B cell (primary cell): ENCODE measurements around the gene SDK2. TPM values are rescaled to one million over a fixed set of nuclear protein-coding genes. Genes with fewer than 3 reads are reported as not detected.

Source experiments
- ATAC-seq: fragments of 200-7000 bp; cut with Tn5 transposase; one replicate; pipeline ENCODE4 v1.10.0; 2021; ENCODE audit warnings: low read depth, mild to moderate bottlenecking, moderate number of reproducible peaks, moderate library complexity
- CTCF ChIA-PET: fragments of 350-600 bp; sonication (Branson Sonifier 250); formaldehyde crosslinking; loops from one replicate; lab custom pipeline; 2021; ENCODE audit warnings: antibody characterized with exemption, inconsistent platforms; lab: Charles Lee
- POLR2A ChIA-PET: fragments of 350-600 bp; sonication (Branson Sonifier 250); formaldehyde crosslinking; loops from one replicate; lab custom pipeline; 2021; ENCODE audit warnings: antibody characterized with exemption; lab: Charles Lee
- DNase-seq: peaks from one replicate; pipeline ENCODE4 v3.0.0; 2013
- H2AFZ ChIP-seq: 2 replicates; pipeline ENCODE4 v1.6.1; 2012; ENCODE audit warnings: mild to moderate bottlenecking, low read depth, low read length; ENCODE audit not compliant: insufficient read depth, poor library complexity, severe bottlenecking
- H3K27ac ChIP-seq, 2 donors: 1 replicate in 1 of 2; 2 replicates in 1 of 2; pipeline ENCODE4 v1.5.1; 2012 to 2013; ENCODE audit warnings: low read length in 2 of 2, mild to moderate bottlenecking in 2 of 2, moderate library complexity in 1 of 2
- H3K27me3 ChIP-seq, 4 experiments: fragments of 200-600 bp in 1 of 4; sonication (generic) in 1 of 4; replicated peaks in 1 of 4; 1 replicate in 2 of 4; 2 replicates in 2 of 4; pipeline versions ENCODE4 v1.6.1 to v1.7.0; 2013 to 2016; ENCODE audit warnings: low read length in 3 of 4, mild to moderate bottlenecking in 2 of 4, mixed read lengths in 1 of 4, moderate library complexity in 1 of 4; ENCODE audit not compliant: insufficient read depth in 4 of 4, control insufficient read depth in 3 of 4; ENCODE audit errors: control extremely low read depth in 1 of 4
- H3K36me3 ChIP-seq, 2 experiments: replicated peaks in 1 of 2; 1 replicate in 1 of 2; 2 replicates in 1 of 2; pipeline versions ENCODE4 v1.6.1 to v1.7.1; 2013; ENCODE audit warnings: low read length in 1 of 2; ENCODE audit not compliant: insufficient read depth in 2 of 2, control insufficient read depth in 1 of 2; ENCODE audit errors: control extremely low read depth in 1 of 2, extremely low read depth in 1 of 2
- H3K4me1 ChIP-seq, 2 donors: fragments of 200-600 bp in 1 of 2; sonication (generic) in 1 of 2; 1 replicate in 1 of 2; 2 replicates in 1 of 2; pipeline versions ENCODE4 v1.5.1 to v1.6.1; 2013 to 2017; ENCODE audit warnings: low read length in 2 of 2; ENCODE audit not compliant: control insufficient read depth in 2 of 2, insufficient read depth in 2 of 2
- H3K4me2 ChIP-seq: replicated peaks from 2 replicates; pipeline ENCODE3; 2012; ENCODE audit warnings: mild to moderate bottlenecking, low read depth, low read length; ENCODE audit not compliant: poor library complexity, severe bottlenecking
- H3K4me3 ChIP-seq, 5 experiments: fragments of 200-600 bp in 1 of 5; sonication (generic) in 1 of 5; 1 replicate in 3 of 5; 2 replicates in 2 of 5; pipeline versions ENCODE4 v1.5.1 to v1.7.0; 2011 to 2016; ENCODE audit warnings: low read length in 4 of 5, mild to moderate bottlenecking in 4 of 5, low read depth in 2 of 5, control low read depth in 1 of 5, moderate library complexity in 1 of 5; ENCODE audit not compliant: insufficient read depth in 1 of 5; ENCODE audit errors: control extremely low read depth in 1 of 5, extremely low read depth in 1 of 5
- H3K79me2 ChIP-seq: fragments of 200-600 bp; sonication (generic); one replicate; pipeline ENCODE4 v1.6.0; 2016; ENCODE audit warnings: low read length; ENCODE audit not compliant: control insufficient read depth, insufficient read depth
- H3K9ac ChIP-seq: fragments of 200-600 bp; sonication (generic); 2 replicates; pipeline ENCODE4 v1.6.1; 2017; ENCODE audit warnings: mild to moderate bottlenecking, low read length, moderate library complexity
- H3K9me3 ChIP-seq, 3 donors: one replicate each; pipeline versions ENCODE4 v1.6.1 to v1.7.1; 2013; ENCODE audit warnings: low read length in 2 of 3; ENCODE audit not compliant: control insufficient read depth in 2 of 3, insufficient read depth in 1 of 3; ENCODE audit errors: control extremely low read depth in 1 of 3
- H4K20me1 ChIP-seq: 2 replicates; pipeline ENCODE4 v1.6.0; 2012; ENCODE audit warnings: mild to moderate bottlenecking, low read length; ENCODE audit not compliant: insufficient read depth, control insufficient read depth, poor library complexity, severe bottlenecking
- H3K27ac Mint-ChIP-seq: one replicate; pipeline ENCODE4 v1.8.0; 2021; ENCODE audit warnings: mixed read lengths
- H3K27me3 Mint-ChIP-seq: one replicate; pipeline ENCODE4 v1.8.0; 2021; ENCODE audit warnings: mixed read lengths
- H3K4me1 Mint-ChIP-seq: one replicate; pipeline ENCODE4 v1.8.0; 2021; ENCODE audit warnings: mixed read lengths
- H3K4me3 Mint-ChIP-seq: one replicate; pipeline ENCODE4 v1.8.0; 2021; ENCODE audit warnings: mixed read lengths
- H3K9me3 Mint-ChIP-seq: one replicate; pipeline ENCODE4 v1.8.0; 2022; ENCODE audit warnings: mixed read lengths; ENCODE audit not compliant: insufficient read depth
- CTCF ChIP-seq: fragments of 200-600 bp; IDR thresholded peaks from one replicate; pipeline ENCODE4 v1.8.0; 2022; ENCODE audit warnings: antibody characterized with exemption, mild to moderate bottlenecking
- EZH2 ChIP-seq: IDR thresholded peaks from 2 replicates; pipeline ENCODE4 v1.6.1; 2012; ENCODE audit warnings: borderline replicate concordance, low read depth, mild to moderate bottlenecking, moderate library complexity, low read length; ENCODE audit not compliant: insufficient read depth, poor library complexity, severe bottlenecking
- WGBS: methylation state at CpG from one replicate; pipeline ENCODE4 v1.1.5; 2013; ENCODE audit warnings: missing lambda C conversion rate; ENCODE audit not compliant: insufficient coverage; 5-methylcytosine and 5-hydroxymethylcytosine counted together
- intact Hi-C: fragments of 100-400 bp; cut with micrococcal nuclease; formaldehyde crosslinking; loops from one replicate; pipeline ENCODE4 v1.10.0; 2022
- polyA plus RNA-seq: library from polyadenylated mRNA; depleted of rRNA; stranded (reverse); fragments of >200 nt; gene quantifications from 2 replicates; pipeline ENCODE4 v1.2.3, GENCODE V29; 2012
- total RNA-seq, 2 donors: library from RNA; stranded (reverse); fragments of 120-200 nt in 1 of 2; gene quantifications; 1 replicate in 1 of 2; 2 replicates in 1 of 2; pipeline versions ENCODE4 v1.2.3 to v1.2.4, GENCODE V29; 2013 to 2022

SDK2 gene
- total and polyA plus RNA-seq, 2 donors (not counting 1 experiment from before 2014, with no cell fraction given), result 3.2 to 13.0 TPM

GRCh38 chr17:73630965-73631595, 13.2 kb downstream of the SDK2 start:
- TF ChIP-seq CTCF (no peak), EZH2 (no peak)
- ATAC-seq (no peak), DNase-seq (no peak)
- Histone ChIP-seq H3K4me3 (no peak overlapping the region), H3K79me2 (peaks cover 84% of the 10 kb centered on the region), H3K36me3 (no peaks in the 10 kb centered on the region), H3K27ac (no peak overlapping the region), H2AFZ (no peak overlapping the region), H3K9me3 (peaks cover 0 to 3% (median 0%) of the 10 kb centered on the region in 3 donors), H3K4me1 (peaks cover 0 to 5% of the 10 kb centered on the region in 2 donors), H3K27me3 (no peaks in the 10 kb centered on the region), H3K9ac (no peak overlapping the region), H4K20me1 (peaks cover 52% of the 10 kb centered on the region), H3K4me2 (no peak overlapping the region)
- Mint-ChIP-seq H3K27ac (no peak overlapping the region), H3K9me3 (no peaks in the 10 kb centered on the region), H3K27me3 (no peaks in the 10 kb centered on the region), H3K4me3 (no peak overlapping the region), H3K4me1 (peaks cover 6% of the 10 kb centered on the region)
- intact Hi-C loops, result no loop called here
- ChIA-PET POLR2A (no interaction called here), CTCF (no interaction called here)
- WGBS, result 87% methylated on average over 18 of the region's 19 CpGs

- H3K4me1 ChIP-seq, result peaks cover 0 to 5% of the 10 kb centered on the region in 2 donors
- Mint-ChIP-seq H3K4me3 (no peak overlapping the region), H3K27me3 (no peaks in the 10 kb centered on the region), H3K4me1 (peaks cover 6% of the 10 kb centered on the region), H3K9me3 (no peaks in the 10 kb centered on the region), H3K27ac (no peak overlapping the region)
- H4K20me1 ChIP-seq, result peaks cover 52% of the 10 kb centered on the region
- no peak for TF ChIP-seq EZH2
- TF ChIP-seq CTCF, result no peak
- peaks cover 0 to 3% (median 0%) of the 10 kb centered on the region in 3 donors for H3K9me3 ChIP-seq
- POLR2A ChIA-PET, result no interaction called here
- no peak overlapping the region for H3K9ac ChIP-seq
- DNase-seq (no peak), ATAC-seq (no peak)
- H3K4me2 ChIP-seq, result no peak overlapping the region
- no peak overlapping the region for H3K4me3 ChIP-seq
- H3K27me3 ChIP-seq, result no peaks in the 10 kb centered on the region
- CTCF ChIA-PET, result no interaction called here
- H2AFZ ChIP-seq, result no peak overlapping the region
- WGBS, result 90% methylated on average over 6 of the region's 6 CpGs
- H3K79me2 ChIP-seq, result peaks cover 78% of the 10 kb centered on the region
- H3K36me3 ChIP-seq, result no peaks in the 10 kb centered on the region
- intact Hi-C loops, result no loop called here
- no peak overlapping the region for H3K27ac ChIP-seq
Measured at GRCh38 chr17:73630531-73630930, 13.7 kb downstream of the SDK2 start.
